22Rv1 (cell line): ENCODE measurements around the gene SLCO3A1.

Experiments used
- H3K27ac ChIP-seq: fragments of 450-650 bp; 2 replicates; pipeline ENCODE4 v1.5.1; 2017
- CTCF ChIP-seq: fragments of 450-650 bp; IDR thresholded peaks from 2 replicates; pipeline ENCODE4 v1.5.1; 2017; ENCODE audit warnings: mild to moderate bottlenecking
- ZFX ChIP-seq: fragments of 450-650 bp; IDR thresholded peaks from 2 replicates; pipeline ENCODE4 v1.6.1; 2017; ENCODE audit warnings: antibody characterized with exemption, borderline replicate concordance

SLCO3A1 gene

GRCh38 chr15:92149465-92149864 lies 296.0 kb downstream of the SLCO3A1 start:
- TF ChIP-seq CTCF (no peak), ZFX (no peak)

GRCh38 chr15:92151168-92151567 lies 297.7 kb downstream of the SLCO3A1 start:
- no peak overlapping the region for H3K27ac ChIP-seq
- TF ChIP-seq ZFX (no peak), CTCF (no peak)

More at GRCh38 chr15:92149465-92149864, 296.0 kb downstream of the SLCO3A1 start:
- no peak overlapping the region for H3K27ac ChIP-seq

DNA sequence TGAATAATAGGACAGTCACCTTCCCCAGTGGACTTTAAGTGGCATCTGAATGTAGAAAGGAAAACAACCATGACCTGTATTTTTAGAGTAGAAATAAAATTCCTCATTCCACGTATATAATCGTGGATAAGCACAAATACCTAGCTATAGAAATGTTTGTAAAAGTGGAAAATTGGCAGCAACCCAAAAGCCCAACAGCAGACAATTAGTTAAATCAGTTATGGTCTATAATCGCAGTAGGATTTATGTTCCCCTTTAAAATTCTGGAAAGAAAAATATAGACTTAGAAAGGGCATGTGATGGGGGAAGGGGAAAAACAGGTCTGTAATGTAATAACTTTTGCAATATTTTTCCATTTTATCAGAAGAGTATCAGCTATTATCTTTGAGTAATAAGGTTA lies 298.2 kb downstream of the SLCO3A1 start:
- TF ChIP-seq ZFX (no peak), CTCF (no peak)
- H3K27ac ChIP-seq = no peak overlapping the region

DNA sequence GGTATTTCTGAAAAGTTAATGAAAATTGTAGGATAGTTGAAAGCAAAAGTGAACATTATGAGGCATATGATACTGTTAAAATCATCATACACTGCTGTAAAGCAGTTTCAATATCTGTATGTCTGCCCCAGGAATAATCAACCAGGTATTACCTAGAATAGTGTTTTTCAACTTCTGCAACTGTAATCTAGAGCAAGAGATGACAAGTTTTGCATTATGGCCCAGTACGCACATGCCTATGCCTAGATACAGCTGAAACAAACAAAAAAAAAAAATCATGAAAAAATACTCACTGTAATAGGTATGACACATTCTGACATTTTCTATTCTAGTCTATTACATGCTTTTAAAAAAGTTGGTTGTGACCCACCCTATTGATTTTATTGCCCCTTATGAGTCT lies 299.5 kb downstream of the SLCO3A1 start:
- no peak for TF ChIP-seq CTCF
- TF ChIP-seq ZFX = no peak
- no peak overlapping the region for H3K27ac ChIP-seq

DNA sequence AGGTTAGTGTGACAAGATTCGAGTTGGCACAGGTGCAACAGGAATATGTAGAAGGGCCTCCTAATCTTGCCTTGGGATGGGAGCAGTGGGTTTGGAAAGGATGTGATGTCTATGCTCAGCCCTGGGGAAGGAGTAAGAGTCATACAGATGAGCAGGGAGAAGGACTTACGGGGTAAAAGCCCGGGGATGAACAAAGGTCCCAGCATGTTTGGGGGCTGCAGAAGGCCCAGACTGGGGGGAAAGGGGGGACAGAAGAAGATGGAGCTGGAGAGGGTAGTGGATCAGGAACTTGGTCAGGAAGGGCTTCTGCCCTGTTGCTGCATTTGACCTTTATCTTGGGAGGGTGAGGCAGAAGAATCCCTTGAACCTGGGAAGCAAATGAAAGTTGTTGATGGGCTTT lies 300.1 kb downstream of the SLCO3A1 start:
- H3K27ac ChIP-seq = no peak overlapping the region
- TF ChIP-seq ZFX (no peak), CTCF (no peak)

DNA sequence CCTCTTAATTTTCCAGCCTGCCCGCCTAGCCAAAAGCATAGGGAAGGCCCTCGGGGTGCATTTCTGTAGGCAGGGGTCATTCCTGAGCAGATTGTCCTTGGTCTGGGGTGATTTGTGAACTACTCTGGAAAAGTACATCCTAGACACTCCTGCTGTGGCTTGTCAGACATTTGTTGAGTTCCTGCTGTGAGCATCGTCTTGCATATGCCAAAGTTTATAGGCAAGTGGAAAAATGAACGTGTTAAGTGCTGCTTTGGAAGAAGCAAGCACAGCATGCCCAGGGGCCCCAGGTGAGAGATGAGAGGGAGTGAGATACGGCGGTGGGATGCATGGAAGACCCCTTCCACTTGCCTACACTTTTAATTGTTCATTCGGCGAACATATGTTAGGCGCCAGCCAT lies 302.4 kb downstream of the SLCO3A1 start:
- no peak overlapping the region for H3K27ac ChIP-seq
- no peak for TF ChIP-seq ZFX

DNA sequence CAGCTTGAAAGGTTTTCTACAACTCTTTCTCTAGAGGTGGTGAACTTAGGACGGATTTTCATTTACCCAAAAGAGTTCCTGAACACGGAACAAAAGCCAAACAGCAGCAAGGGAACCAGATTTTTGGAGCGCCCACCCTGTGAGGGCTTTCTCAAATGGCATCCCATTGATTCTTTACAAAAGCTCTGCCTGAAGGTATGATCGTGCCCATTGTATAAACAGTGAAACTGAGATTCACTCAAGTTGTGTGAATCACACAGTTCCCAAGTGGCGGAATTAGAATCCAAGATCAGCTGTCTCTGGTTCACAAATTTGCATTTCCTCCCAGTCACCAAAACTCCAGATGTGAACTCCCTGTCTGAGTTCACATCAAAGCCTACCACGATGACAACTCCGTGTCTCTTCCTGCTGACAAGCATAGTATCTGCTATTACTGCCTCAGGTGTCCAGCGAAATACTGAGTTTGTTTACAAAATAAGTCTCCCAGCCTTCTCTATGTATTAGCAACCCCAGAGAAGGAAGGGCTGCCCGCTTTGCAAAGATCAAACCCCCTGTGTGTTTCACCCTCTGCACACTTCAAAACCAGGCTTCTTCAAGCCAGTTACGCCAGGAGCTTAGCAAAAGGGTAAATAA lies 304.3 kb downstream of the SLCO3A1 start:
- H3K27ac ChIP-seq = no peak overlapping the region
- TF ChIP-seq ZFX (no peak), CTCF (no peak)

DNA sequence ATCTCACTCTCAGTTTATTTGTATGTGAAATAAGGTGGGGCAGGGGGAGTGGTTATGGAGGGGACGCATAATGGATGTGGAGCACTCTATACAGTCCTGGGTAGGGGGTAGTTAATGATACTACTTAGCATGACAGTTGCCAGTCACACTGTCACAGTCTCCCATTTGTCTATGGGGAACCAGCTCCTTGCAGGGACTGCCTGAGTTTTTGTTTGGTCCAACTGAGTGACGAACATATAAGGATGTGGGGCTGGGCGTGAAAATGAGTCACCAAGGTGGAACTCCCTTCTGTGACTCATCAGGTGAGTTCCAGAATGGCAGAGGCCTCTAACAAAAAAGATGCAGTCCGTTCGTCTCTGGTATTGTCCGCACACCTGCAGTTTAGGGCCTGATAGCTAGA lies 304.9 kb downstream of the SLCO3A1 start:
- TF ChIP-seq ZFX (no peak), CTCF (no peak)

More for the DNA sequence above, 304.9 kb downstream of the SLCO3A1 start:
- H3K27ac ChIP-seq = no peak overlapping the region
